Measurements from ENCODE around the gene ATXN2L.

ATXN2L gene

DNA sequence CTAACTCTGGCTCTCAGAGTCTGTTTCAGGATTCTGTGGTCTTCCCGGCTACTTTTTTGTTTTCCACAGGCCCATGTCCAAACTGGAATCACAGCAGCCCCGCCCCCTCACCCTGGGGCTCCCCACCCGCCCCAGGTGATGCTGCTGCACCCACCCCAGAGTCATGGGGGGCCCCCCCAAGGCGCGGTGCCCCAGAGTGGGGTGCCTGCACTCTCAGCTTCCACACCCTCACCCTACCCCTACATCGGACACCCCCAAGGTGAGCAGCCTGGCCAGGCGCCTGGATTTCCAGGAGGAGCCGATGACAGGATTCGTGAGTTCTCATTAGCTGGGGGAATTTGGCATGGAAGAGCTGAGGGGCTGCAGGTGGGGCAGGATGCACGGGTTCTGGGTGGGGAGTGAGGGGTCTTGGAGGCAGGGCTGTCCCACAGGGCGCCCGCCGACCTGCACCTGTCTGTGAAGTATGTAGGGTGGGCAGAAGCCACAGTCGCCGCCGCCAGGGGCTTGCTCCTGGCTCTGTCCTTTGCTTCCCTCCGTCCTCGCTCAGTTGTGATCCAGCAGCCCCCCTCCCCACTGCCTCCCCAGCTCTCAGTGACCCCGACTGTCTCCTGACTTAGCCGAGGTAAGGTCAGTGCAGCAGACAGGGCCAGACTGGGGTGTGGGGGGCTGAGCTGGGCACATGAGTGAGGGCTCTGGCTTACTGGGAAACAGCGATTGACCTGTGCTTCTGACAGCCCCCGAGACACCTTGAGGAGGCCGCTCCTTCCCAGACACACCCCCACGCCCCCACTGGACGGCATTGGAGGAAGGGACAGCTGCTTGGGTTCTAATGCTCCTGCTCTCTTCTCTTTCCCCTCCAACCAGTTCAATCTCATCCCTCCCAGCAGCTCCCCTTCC is 13.3 kb downstream of the ATXN2L start:
- TF ChIP-seq ZBTB7A (IDR thresholded peaks at IDR 0.05; ENCODE audit: low read depth), result no peak
- TF ChIP-seq TAF1 (IDR thresholded peaks at IDR 0.05; ENCODE audit: low read depth), result no peak
- TF ChIP-seq FOXM1 (IDR thresholded peaks at IDR 0.05; ENCODE audit: borderline replicate concordance, low read depth), result no peak
- TF ChIP-seq, protein P1, sequence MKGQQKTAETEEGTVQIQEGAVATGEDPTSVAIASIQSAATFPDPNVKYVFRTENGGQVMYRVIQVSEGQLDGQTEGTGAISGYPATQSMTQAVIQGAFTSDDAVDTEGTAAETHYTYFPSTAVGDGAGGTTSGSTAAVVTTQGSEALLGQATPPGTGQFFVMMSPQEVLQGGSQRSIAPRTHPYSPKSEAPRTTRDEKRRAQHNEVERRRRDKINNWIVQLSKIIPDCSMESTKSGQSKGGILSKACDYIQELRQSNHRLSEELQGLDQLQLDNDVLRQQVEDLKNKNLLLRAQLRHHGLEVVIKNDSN (IDR thresholded peaks at IDR 0.05), result no peak
- no peak for TF ChIP-seq EP300 (IDR thresholded peaks at IDR 0.05; ENCODE audit: borderline replicate concordance)
- TF ChIP-seq MAX (IDR thresholded peaks at IDR 0.05), result no peak
- no peak for TF ChIP-seq TEAD4 (IDR thresholded peaks at IDR 0.05)
- no peak for TF ChIP-seq NFIC (IDR thresholded peaks at IDR 0.05)
- TF ChIP-seq, protein P2, sequence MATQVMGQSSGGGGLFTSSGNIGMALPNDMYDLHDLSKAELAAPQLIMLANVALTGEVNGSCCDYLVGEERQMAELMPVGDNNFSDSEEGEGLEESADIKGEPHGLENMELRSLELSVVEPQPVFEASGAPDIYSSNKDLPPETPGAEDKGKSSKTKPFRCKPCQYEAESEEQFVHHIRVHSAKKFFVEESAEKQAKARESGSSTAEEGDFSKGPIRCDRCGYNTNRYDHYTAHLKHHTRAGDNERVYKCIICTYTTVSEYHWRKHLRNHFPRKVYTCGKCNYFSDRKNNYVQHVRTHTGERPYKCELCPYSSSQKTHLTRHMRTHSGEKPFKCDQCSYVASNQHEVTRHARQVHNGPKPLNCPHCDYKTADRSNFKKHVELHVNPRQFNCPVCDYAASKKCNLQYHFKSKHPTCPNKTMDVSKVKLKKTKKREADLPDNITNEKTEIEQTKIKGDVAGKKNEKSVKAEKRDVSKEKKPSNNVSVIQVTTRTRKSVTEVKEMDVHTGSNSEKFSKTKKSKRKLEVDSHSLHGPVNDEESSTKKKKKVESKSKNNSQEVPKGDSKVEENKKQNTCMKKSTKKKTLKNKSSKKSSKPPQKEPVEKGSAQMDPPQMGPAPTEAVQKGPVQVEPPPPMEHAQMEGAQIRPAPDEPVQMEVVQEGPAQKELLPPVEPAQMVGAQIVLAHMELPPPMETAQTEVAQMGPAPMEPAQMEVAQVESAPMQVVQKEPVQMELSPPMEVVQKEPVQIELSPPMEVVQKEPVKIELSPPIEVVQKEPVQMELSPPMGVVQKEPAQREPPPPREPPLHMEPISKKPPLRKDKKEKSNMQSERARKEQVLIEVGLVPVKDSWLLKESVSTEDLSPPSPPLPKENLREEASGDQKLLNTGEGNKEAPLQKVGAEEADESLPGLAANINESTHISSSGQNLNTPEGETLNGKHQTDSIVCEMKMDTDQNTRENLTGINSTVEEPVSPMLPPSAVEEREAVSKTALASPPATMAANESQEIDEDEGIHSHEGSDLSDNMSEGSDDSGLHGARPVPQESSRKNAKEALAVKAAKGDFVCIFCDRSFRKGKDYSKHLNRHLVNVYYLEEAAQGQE (IDR thresholded peaks at IDR 0.05; ENCODE audit: low read depth), result no peak
- TF ChIP-seq CEBPB (IDR thresholded peaks at IDR 0.05), result no peak
- TF ChIP-seq YY1 (IDR thresholded peaks at IDR 0.05; ENCODE audit: low read depth), result no peak
- TF ChIP-seq EGR1 (IDR thresholded peaks at IDR 0.05), result no peak
- TF ChIP-seq RAD21 (IDR thresholded peaks at IDR 0.05; ENCODE audit: low read depth), result no peak
- no peak for TF ChIP-seq TCF12 (IDR thresholded peaks at IDR 0.05; ENCODE audit: low read depth)
- no peak for TF ChIP-seq CREB1 (IDR thresholded peaks at IDR 0.05; ENCODE audit: low read depth)

DNA sequence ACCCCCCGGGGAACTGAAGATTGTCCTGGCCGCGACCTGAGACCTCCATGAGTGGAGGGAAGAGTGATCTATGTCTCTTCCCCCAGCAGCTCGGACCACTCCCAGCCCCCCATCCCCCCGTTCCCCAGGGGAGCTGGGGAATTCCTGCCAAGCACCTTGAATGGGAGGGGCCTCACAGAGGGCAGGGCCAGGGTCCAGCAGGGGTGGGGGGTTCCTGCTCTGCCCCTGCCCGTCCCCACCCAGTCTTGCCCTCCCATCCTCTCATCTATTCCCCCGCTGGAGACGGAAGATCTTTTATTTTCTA is 13.9 kb downstream of the ATXN2L start:
- TF ChIP-seq YY1 (IDR thresholded peaks at IDR 0.05; ENCODE audit: low read depth) (no peak), EP300 (IDR thresholded peaks at IDR 0.05; ENCODE audit: borderline replicate concordance) (no peak), TCF12 (IDR thresholded peaks at IDR 0.05; ENCODE audit: low read depth) (no peak), ZBTB7A (IDR thresholded peaks at IDR 0.05; ENCODE audit: low read depth) (no peak), MAX (IDR thresholded peaks at IDR 0.05) (no peak), EGR1 (IDR thresholded peaks at IDR 0.05) (no peak), CEBPB (IDR thresholded peaks at IDR 0.05) (no peak), TEAD4 (IDR thresholded peaks at IDR 0.05) (no peak), RAD21 (IDR thresholded peaks at IDR 0.05; ENCODE audit: low read depth) (no peak), FOXM1 (IDR thresholded peaks at IDR 0.05; ENCODE audit: borderline replicate concordance, low read depth) (no peak), NFIC (IDR thresholded peaks at IDR 0.05) (no peak), CREB1 (IDR thresholded peaks at IDR 0.05; ENCODE audit: low read depth) (no peak), TAF1 (IDR thresholded peaks at IDR 0.05; ENCODE audit: low read depth) (no peak)
- TF ChIP-seq, protein P1 (IDR thresholded peaks at IDR 0.05), result no peak
- TF ChIP-seq, protein P2 (IDR thresholded peaks at IDR 0.05; ENCODE audit: low read depth), result no peak

DNA sequence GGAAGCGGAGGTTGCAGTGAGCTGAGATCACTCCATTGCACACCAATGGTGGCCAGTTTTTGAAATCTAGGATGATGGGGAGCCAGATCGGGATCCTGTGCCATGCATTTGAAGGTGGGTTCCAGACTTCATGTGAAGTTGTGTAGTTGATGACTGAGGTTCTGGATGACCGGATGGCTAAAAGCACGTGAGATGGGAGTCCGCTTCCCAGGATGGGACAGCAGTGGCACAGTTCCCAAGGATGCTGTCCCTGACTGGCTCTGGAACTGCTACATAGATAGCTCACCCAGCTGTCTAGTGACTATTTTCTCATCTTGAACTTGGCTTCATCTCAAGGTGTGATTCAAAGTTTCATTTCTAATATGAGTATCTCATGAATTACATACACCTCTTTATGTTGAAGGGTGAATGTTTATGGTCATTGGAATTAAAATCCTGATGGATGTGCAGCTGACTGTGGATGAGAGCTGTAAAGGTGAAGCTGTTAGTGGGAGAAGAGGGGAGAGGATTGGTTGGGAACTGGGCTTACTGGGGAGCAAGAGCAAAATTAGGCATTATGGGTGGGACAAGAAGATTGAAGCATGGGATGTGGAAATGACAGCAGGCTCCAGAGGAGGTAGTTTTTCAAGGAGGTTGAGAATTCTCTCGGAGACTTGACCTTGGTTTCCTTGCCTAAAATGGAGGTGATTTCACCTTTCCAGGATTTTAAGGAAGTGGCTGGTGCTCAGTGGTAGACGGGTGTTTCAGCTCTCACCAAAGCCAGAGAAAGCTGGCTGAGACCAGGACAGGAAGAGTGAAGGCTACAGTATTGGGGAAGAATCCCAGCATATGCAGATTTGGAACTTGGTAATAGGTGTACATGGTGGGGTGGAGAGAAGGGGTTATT is 15.1 kb downstream of the ATXN2L start:
- TF ChIP-seq TCF12 (IDR thresholded peaks at IDR 0.05; ENCODE audit: low read depth) (no peak), EGR1 (IDR thresholded peaks at IDR 0.05) (no peak), ZBTB7A (IDR thresholded peaks at IDR 0.05; ENCODE audit: low read depth) (no peak), TAF1 (IDR thresholded peaks at IDR 0.05; ENCODE audit: low read depth) (no peak), NFIC (IDR thresholded peaks at IDR 0.05) (no peak), EP300 (IDR thresholded peaks at IDR 0.05; ENCODE audit: borderline replicate concordance) (no peak), YY1 (IDR thresholded peaks at IDR 0.05; ENCODE audit: low read depth) (no peak), FOXM1 (IDR thresholded peaks at IDR 0.05; ENCODE audit: borderline replicate concordance, low read depth) (no peak), CREB1 (IDR thresholded peaks at IDR 0.05; ENCODE audit: low read depth) (no peak), MAX (IDR thresholded peaks at IDR 0.05) (no peak), RAD21 (IDR thresholded peaks at IDR 0.05; ENCODE audit: low read depth) (no peak)
- TF ChIP-seq, protein P2 (IDR thresholded peaks at IDR 0.05; ENCODE audit: low read depth), result no peak
